Dedifferentiated amniotic fluid mesenchymal stem cell (primary cell): ENCODE results near the gene RBBP9.
"Not testable (repeated sequence)": the region's sequence is repeated elsewhere in the genome, so short reads cannot be mapped to it uniquely, and the experiment has no call there.

Experiments
- DNase-seq: peaks from one replicate; pipeline ENCODE4 v3.0.0-alpha.2; 2016; ENCODE audit errors: extremely low spot score

The RBBP9 gene

GRCh38 chr20:18496740-18497592 is at the start of gene RBBP9:
Gene RBBP9, minus strand, starts transcription at chr20:18497225. Its CDS starts 58 bp downstream, at chr20:18497167.
- DNase-seq, result peak; percentile 70

- DNase-seq, result no peak
These were observed 48.5 kb upstream of the RBBP9 start for GRCh38 chr20:18545566-18545965.

- DNase-seq, result no peak
These were observed 46.9 kb upstream of the RBBP9 start for GRCh38 chr20:18543932-18544331.

DNA sequence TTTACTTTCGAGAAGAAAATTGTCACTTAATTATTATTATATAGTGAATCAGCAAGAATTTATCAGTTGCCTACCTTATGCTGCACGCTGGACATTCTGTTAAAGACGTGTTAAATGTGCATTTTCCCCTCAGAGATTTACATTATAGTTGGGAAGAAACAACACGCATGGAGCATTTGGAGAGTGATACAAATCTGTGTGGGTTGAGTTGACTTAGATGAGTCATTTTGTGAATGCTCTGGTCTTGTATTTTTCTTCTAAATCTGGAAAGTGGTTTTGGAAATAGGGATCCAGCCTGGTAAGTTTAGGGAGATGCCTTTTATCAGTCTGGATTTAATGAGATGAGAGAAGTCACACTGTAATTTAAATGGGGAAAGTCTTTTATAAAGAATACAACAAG is 46.2 kb upstream of the RBBP9 start:
- no peak for DNase-seq

DNA sequence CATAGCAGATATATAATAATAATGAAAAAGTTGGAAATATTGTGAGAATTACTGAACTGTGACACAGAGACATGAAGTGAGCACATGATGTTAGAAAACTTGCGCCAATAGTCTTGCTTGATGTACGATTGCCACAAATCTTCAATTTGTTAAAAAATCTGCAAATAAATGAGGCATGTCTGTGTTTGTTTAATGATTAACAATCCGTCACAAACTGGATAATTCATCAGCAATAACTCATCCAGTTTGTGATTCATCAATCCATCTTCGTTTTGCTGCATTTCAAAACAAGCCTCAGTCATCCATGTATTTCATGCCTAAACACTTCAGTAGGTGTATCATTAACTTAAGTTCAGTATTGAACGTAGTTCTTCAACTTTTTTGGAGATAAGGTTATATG is 44.7 kb upstream of the RBBP9 start:
- DNase-seq, result no peak

- DNase-seq, result no peak
These were observed 40.6 kb upstream of the RBBP9 start for GRCh38 chr20:18537651-18538050.

- DNase-seq, result no peak
These were observed 37.1 kb upstream of the RBBP9 start for GRCh38 chr20:18533978-18534644.

- DNase-seq, result no peak
These were observed 36.5 kb upstream of the RBBP9 start for GRCh38 chr20:18533491-18533890.

GRCh38 chr20:18532626-18533025 is 35.6 kb upstream of the RBBP9 start:
- DNase-seq, result no peak

DNA sequence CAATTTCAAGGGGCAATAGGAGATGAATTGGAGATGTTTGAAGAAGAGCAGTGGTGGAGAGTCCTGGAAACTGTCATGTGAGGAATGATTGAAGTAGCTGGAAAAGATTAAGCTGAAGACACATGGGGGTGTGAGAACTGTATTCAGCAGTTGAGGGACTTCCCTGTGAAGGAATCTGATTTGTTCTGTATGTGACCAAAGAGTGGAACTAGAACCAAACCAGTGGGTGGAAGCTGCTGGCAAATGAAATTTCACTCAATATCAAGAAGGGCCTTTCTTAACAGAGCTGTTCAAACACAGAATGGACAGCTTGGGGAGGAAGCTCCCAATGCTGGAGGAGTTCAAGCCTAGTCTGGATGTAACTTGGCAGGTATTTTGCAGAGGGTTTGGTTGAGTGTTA is 32.0 kb upstream of the RBBP9 start:
- no peak for DNase-seq

- DNase-seq, result no peak
These were observed 30.8 kb upstream of the RBBP9 start for GRCh38 chr20:18527836-18528235.

GRCh38 chr20:18527339-18527738 is 30.3 kb upstream of the RBBP9 start:
- no peak for DNase-seq

GRCh38 chr20:18526761-18527160 is 29.7 kb upstream of the RBBP9 start:
- not testable (repeated sequence) for DNase-seq

DNA sequence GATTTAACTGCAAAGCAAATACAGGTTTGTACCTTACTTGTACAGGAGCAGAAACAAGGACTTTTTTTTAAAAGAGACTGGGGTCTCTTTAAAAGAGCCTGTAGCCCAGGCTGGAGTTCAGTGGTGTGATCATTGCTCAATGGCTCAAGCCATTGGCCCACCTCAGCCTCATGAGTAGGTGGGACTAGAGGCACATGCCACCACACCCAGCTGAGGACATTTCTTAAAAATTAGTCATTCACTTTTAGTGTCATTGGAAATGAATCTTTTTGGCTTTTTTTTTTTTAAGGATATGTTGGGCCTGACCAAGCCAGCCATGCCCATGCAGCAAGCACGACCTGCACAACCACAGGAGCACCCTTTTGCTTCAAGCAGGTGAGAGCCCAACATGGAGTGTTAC is 27.6 kb upstream of the RBBP9 start:
- no peak for DNase-seq

DNA sequence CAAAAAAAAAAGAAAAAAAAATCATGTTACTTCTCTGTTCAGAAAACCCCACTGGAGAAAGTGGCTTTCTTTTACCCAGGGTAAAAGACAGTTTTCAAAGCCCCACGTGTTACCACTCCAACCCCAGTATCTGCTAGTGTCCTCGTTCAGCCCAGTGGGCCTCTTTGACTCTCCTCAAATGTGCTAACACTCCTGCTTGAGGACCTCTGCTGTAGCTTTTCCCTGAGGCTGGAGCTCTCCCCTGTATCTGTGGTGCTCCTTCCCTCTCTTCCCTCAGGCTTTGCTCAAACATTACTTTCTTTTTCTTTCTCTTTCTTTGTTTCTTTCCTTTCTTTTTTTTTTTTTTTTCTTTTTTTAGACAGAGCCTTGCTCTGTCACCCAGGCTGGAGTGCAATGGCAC is 26.0 kb upstream of the RBBP9 start:
- DNase-seq, result no peak

- DNase-seq, result not testable (repeated sequence)
These were observed 25.0 kb upstream of the RBBP9 start for GRCh38 chr20:18522066-18522465.

- DNase-seq, result no peak
These were observed 18.9 kb upstream of the RBBP9 start for GRCh38 chr20:18515973-18516372.

- DNase-seq, result no peak
These were observed 17.1 kb upstream of the RBBP9 start for GRCh38 chr20:18514127-18514526.

DNA sequence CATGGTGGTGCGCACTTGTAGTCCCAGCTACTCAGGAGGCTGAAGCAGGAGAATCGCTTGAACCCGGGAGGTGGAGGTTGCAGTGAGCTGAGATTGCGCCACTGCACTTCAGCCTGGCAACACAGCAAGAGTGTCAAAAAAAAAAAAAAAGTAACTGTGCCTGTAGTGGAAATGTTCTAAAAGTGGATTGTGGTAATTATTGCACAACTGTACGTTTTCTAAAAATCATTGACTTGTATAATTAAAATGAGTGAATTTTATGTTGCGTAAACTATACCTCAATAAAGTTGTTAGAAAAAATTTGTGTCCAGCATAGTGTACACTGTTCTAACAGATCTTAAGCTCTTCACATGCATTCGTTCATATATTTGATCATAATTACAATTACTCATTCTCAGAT is 16.2 kb upstream of the RBBP9 start:
- no peak for DNase-seq

DNA sequence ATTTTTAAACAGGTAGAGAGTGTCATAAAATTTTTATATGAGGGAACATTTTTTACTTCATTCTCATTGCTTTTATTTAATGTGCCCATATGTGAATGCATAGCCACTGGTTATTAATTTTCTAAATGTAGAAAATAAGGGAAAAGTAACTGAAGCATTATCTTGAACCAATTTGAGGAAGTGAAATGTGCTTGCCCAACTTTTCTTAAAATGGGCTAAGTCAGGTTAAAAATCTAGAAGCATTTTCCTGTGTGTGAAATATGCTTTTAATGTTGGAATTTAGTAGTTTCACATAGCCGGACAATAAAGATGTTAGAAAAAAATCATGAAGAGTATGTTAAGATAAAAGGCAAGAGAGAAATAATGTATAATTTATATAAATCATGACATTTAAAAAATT is 14.5 kb upstream of the RBBP9 start:
- DNase-seq, result no peak

DNA sequence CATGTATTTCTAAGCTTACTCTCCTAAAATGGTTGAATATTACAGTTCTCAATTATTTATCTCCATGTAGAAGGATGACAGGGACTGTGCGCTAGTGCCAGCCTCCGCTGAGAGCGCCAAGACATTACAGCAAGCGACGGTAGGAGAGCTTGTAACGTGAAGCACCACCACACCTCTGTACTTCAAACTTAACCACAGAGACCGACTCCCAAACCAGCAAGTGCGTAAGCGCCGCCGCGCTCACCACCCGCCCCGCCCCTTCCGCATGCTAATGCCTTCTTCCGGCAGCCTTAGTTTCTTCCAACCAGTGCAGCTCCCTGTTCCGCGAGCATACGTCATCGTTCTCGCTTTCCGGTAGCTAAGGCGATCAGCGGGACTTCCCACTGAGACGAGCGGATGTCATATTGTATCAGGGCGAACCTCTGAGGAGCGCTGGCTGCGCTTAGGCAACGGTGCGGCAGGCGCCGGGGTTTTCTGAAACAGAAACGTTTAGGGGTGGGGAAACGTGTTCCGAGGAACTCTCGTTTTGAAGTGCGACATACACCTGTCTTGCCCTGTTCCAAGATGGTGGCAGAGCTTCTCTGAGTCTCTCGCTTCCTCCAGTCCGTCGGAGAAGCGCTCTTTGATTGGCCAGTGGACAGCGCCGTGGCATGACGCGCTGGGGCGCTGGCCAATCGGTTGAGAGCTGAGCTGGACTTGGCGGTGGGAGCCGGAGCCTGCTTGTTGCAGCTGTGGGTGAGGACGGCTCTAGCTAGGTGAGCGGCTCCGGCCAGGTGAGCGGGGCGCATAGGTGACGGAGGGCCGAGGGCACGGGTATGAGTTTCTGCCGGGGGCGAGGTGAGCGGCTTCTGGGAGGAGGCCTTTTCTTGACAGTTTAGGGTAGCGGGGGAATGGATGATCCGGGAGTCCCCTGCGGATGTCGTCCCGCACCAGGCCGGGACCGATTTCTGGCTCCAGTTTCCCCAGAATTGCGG is 10.5 kb upstream of the RBBP9 start, which contains the start of gene SEC23B:
SEC23B (plus strand) TSS at position 723 of the 974 bp plus-strand sequence. CDS start 2,896 bp downstream, outside the sequence.
- peak; percentile 97 for DNase-seq

- no peak for DNase-seq
These were observed 9.7 kb upstream of the RBBP9 start for GRCh38 chr20:18506744-18507143.
